NOMO-1 treated with DMSO at 0.1 percent for 48 hours (cell line): Measurements from ENCODE around the gene UIMC1.
A peak's percentile ranks its signal among the peaks of the same experiment; 100 is the strongest.

Experiments used
- DNase-seq: peaks from one replicate; lab custom pipeline; 2025; ENCODE audit not compliant: unreplicated experiment; lab: John Stamatoyannopoulos, UW

Gene UIMC1

GRCh38 chr5:176904276-176904675 is 102.3 kb downstream of the UIMC1 start:
- DNase-seq: no peak

GRCh38 chr5:176902911-176903664 is 103.5 kb downstream of the UIMC1 start:
- no peak for DNase-seq

- DNase-seq: no peak
Observed at GRCh38 chr5:176902102-176902814, 104.3 kb downstream of the UIMC1 start.

- peak; percentile 86 for DNase-seq
Observed at GRCh38 chr5:176901260-176902101, 105.1 kb downstream of the UIMC1 start.

- no peak for DNase-seq
Observed at GRCh38 chr5:176900780-176901204, 105.8 kb downstream of the UIMC1 start.

GRCh38 chr5:176899946-176900779 is 106.4 kb downstream of the UIMC1 start:
- DNase-seq: no peak

GRCh38 chr5:176899296-176899891 is 107.2 kb downstream of the UIMC1 start, which contains the start of gene HK3:
Gene HK3 (minus strand): TSS chr5:176899346. CDS start chr5:176896159, 3,187 bp downstream.
- peak; percentile 87 for DNase-seq

- no peak for DNase-seq
Observed at GRCh38 chr5:176897263-176897662, 109.3 kb downstream of the UIMC1 start.

- DNase-seq: no peak
Observed at GRCh38 chr5:176895831-176896230, 110.7 kb downstream of the UIMC1 start.

GRCh38 chr5:176894298-176894697 is 112.3 kb downstream of the UIMC1 start:
- no peak for DNase-seq

GRCh38 chr5:176892663-176893062 is 113.9 kb downstream of the UIMC1 start:
- DNase-seq: no peak

GRCh38 chr5:176891331-176891958 is 115.1 kb downstream of the UIMC1 start:
- no peak for DNase-seq

GRCh38 chr5:176890455-176891330 is 115.9 kb downstream of the UIMC1 start:
- no peak for DNase-seq

GRCh38 chr5:176889321-176890280 is 117.0 kb downstream of the UIMC1 start:
- no peak for DNase-seq

GRCh38 chr5:176888865-176889165 is 117.8 kb downstream of the UIMC1 start:
- DNase-seq: no peak

GRCh38 chr5:176888016-176888864 is 118.3 kb downstream of the UIMC1 start:
- no peak for DNase-seq
